HCT116 (cell line): Measurements from ENCODE around the gene GRID2. TPM values are rescaled to one million over a fixed set of nuclear protein-coding genes. Genes with fewer than 3 reads are reported as not detected.

ENCODE experiments used
- ATAC-seq: fragments of 200-7000 bp; cut with Tn5 transposase; 2 replicates; pipeline ENCODE4 v1.9.1; 2020; ENCODE audit warnings: mild to moderate bottlenecking, moderate library complexity
- BruUV-seq: library from RNA; stranded (reverse); fragments of 400-500 nt; replicated peaks from 2 replicates; lab custom pipeline; 2021; lab: Mats Ljungman, UMichigan
- CTCF ChIA-PET: fragments of 300-600 bp; sonication (Branson Sonifier 250); formaldehyde crosslinking; loops from one replicate; lab custom pipeline; 2021; ENCODE audit warnings: antibody characterized with exemption; lab: Charles Lee
- POLR2A ChIA-PET: fragments of 300-600, 350-600 bp; sonication (Branson Sonifier 250); formaldehyde crosslinking; loops from one replicate; lab custom pipeline; 2021; ENCODE audit warnings: antibody characterized with exemption; lab: Charles Lee
- RAD21 ChIA-PET, 2 experiments: fragments of 300-600 bp; sonication (Branson Sonifier 250); formaldehyde crosslinking; loops; one replicate each; lab custom pipeline; 2023; ENCODE audit warnings: low total read pairs in 2 of 2; ENCODE audit not compliant: uncharacterized antibody in 2 of 2, unreplicated experiment in 2 of 2, low non-redundant PET in 1 of 2; lab: Charles Lee
- DNase-seq: peaks from one replicate; pipeline ENCODE4 v3.0.0-alpha.2; 2010; ENCODE audit warnings: low read depth, low spot score
- H2AFZ ChIP-seq: fragments of 200-600 bp; shearing (Covaris generic), sonication (generic); 2 replicates; pipeline ENCODE4 v1.6.1; 2017; ENCODE audit warnings: low read depth, mixed run types, mixed read lengths, antibody characterized with exemption, low read length; ENCODE audit not compliant: poor library complexity, severe bottlenecking
- H3K27ac ChIP-seq: 2 replicates; pipeline ENCODE4 v1.5.1; 2012; ENCODE audit warnings: low read depth, low read length
- H3K27me3 ChIP-seq: fragments of 200-600 bp; sonication (generic); 2 replicates; pipeline ENCODE4 v1.6.1; 2016; ENCODE audit warnings: mixed run types, low read length, mixed read lengths; ENCODE audit not compliant: insufficient read depth
- H3K36me3 ChIP-seq, 2 experiments: fragments of 200-500 bp in 1 of 2; fragments of 200-600 bp in 1 of 2; sonication (Bioruptor generic) in 1 of 2; sonication (generic) in 1 of 2; 2 replicates each; pipeline versions ENCODE4 v1.5.1 to v1.6.1; 2014 to 2016; ENCODE audit warnings: low read length in 2 of 2, inconsistent platforms in 1 of 2, mixed read lengths in 1 of 2, mixed run types in 1 of 2; ENCODE audit not compliant: insufficient read depth in 2 of 2, control insufficient read depth in 1 of 2
- H3K4me1 ChIP-seq, 2 experiments: fragments of 200-600 bp in 1 of 2; sonication (generic) in 1 of 2; 2 replicates each; pipeline versions ENCODE4 v1.5.1 to v1.6.1; 2012 to 2017; ENCODE audit warnings: low read length in 2 of 2, inconsistent platforms in 1 of 2, mild to moderate bottlenecking in 1 of 2, mixed read lengths in 1 of 2, mixed run types in 1 of 2, moderate library complexity in 1 of 2; ENCODE audit not compliant: insufficient read depth in 2 of 2, control insufficient read depth in 1 of 2
- H3K4me2 ChIP-seq: fragments of 200-600 bp; sonication (generic); 2 replicates; pipeline ENCODE4 v1.6.1; 2017; ENCODE audit warnings: mixed run types, low read length, mixed read lengths
- H3K4me3 ChIP-seq, 2 experiments: fragments of 200-600 bp in 1 of 2; sonication (generic) in 1 of 2; replicated peaks in 1 of 2; 2 replicates each; pipeline ENCODE4 v1.5.1; 2011 to 2016; ENCODE audit warnings: low read length in 2 of 2, control low read depth in 1 of 2, low read depth in 1 of 2, mild to moderate bottlenecking in 1 of 2, mixed read lengths in 1 of 2, mixed run types in 1 of 2
- H3K79me2 ChIP-seq: fragments of 200-600 bp; sonication (generic); 2 replicates; pipeline ENCODE4 v1.6.1; 2017; ENCODE audit warnings: mild to moderate bottlenecking, mixed run types, low read length, moderate library complexity, mixed read lengths; ENCODE audit not compliant: insufficient read depth
- H3K9ac ChIP-seq: fragments of 200-600 bp; sonication (generic); 2 replicates; pipeline ENCODE4 v1.6.1; 2016; ENCODE audit warnings: low read length, mixed read lengths
- H3K9me2 ChIP-seq: fragments of 200-600 bp; sonication (generic), shearing (Covaris generic); 2 replicates; pipeline ENCODE4 v1.6.1; 2017; ENCODE audit warnings: mixed run types, mild to moderate bottlenecking, moderate library complexity; ENCODE audit not compliant: insufficient read depth
- H3K9me3 ChIP-seq, 2 experiments: fragments of 200-500 bp in 1 of 2; fragments of 200-600 bp in 1 of 2; sonication (Bioruptor generic) in 1 of 2; sonication (generic) in 1 of 2; 2 replicates each; pipeline ENCODE4 v1.6.1; 2014 to 2017; ENCODE audit warnings: low read length in 2 of 2, mixed read lengths in 2 of 2, inconsistent platforms in 1 of 2, low read depth in 1 of 2, mild to moderate bottlenecking in 1 of 2, mixed run types in 1 of 2, moderate library complexity in 1 of 2; ENCODE audit not compliant: control insufficient read depth in 1 of 2, insufficient read depth in 1 of 2
- H4K20me1 ChIP-seq: fragments of 200-600 bp; sonication (generic), shearing (Covaris generic); 2 replicates; pipeline ENCODE4 v1.6.1; 2017; ENCODE audit warnings: mixed run types, mild to moderate bottlenecking, moderate library complexity; ENCODE audit not compliant: insufficient read depth
- CEBPB ChIP-seq: IDR thresholded peaks from 2 replicates; pipeline ENCODE4 v1.6.1; 2012; ENCODE audit warnings: low read depth
- ELF1 ChIP-seq: IDR thresholded peaks from 2 replicates; pipeline ENCODE4 v1.6.1; 2012; ENCODE audit warnings: low read depth, borderline replicate concordance
- EZH2phosphoT487 ChIP-seq: fragments of 200-600 bp; IDR thresholded peaks from 2 replicates; pipeline ENCODE4 v1.6.1; 2018; ENCODE audit warnings: antibody characterized with exemption, borderline replicate concordance
- REST ChIP-seq: IDR thresholded peaks from 2 replicates; pipeline ENCODE4 v1.6.1; 2012; ENCODE audit warnings: low read depth
- SP1 ChIP-seq: IDR thresholded peaks from 2 replicates; pipeline ENCODE4 v1.6.1; 2012; ENCODE audit warnings: low read depth
- TCF7L2 ChIP-seq: IDR thresholded peaks from 2 replicates; pipeline ENCODE4 v1.7.0; 2011; ENCODE audit warnings: borderline replicate concordance, inconsistent platforms; ENCODE audit not compliant: insufficient read depth, insufficient read length; ENCODE audit errors: extremely low read depth
- ZFX ChIP-seq: fragments of 450-650 bp; IDR thresholded peaks from 2 replicates; pipeline ENCODE4 v1.6.1; 2017
- intact Hi-C: fragments of 100-400 bp; cut with micrococcal nuclease; formaldehyde crosslinking; loops from 2 replicates; pipeline ENCODE4 v1.10.0; 2022
- total RNA-seq: library from RNA; stranded (reverse); gene quantifications from one replicate; pipeline ENCODE4 v1.2.1, GENCODE V29; 2021; ENCODE audit not compliant: unreplicated experiment

Gene GRID2
- total RNA-seq, 1 experiment from 2014 or later: not detected

- Histone ChIP-seq H3K27ac (no peak overlapping the region), H3K9me2 (peaks cover 3% of the 10 kb centered on the region; the same call in 1 of the 2 replicates), H3K9ac (no peak overlapping the region), H3K4me1 (no peaks in the 10 kb centered on the region), H3K36me3 (no peaks in the 10 kb centered on the region), H3K4me2 (no peak overlapping the region), H2AFZ (no peak overlapping the region), H4K20me1 (no peaks in the 10 kb centered on the region), H3K9me3 (no peaks in the 10 kb centered on the region), H3K4me3 (no peak overlapping the region), H3K79me2 (no peaks in the 10 kb centered on the region), H3K27me3 (no peaks in the 10 kb centered on the region)
- TF ChIP-seq EZH2phosphoT487 (no peak), SP1 (no peak), REST (no peak)
- no TSS peak for BruUV-seq
- RAD21 ChIA-PET: no interaction called here
- POLR2A ChIA-PET: no interaction called here
- ATAC-seq: no peak
- CTCF ChIA-PET: no interaction called here
- DNase-seq: no peak
- intact Hi-C loops: no loop called here
Observed at GRCh38 chr4:92455951-92456350, 152.2 kb downstream of the GRID2 start.

- H3K4me2 ChIP-seq: no peak overlapping the region
- TF ChIP-seq ELF1 (no peak), TCF7L2 (no peak), ZFX (no peak), CEBPB (no peak)
- H3K4me1 ChIP-seq: no peaks in the 10 kb centered on the region
- RAD21 ChIA-PET: no interaction called here
- peak overlapping the region; percentile 63 for H2AFZ ChIP-seq
- intact Hi-C loops: no loop called here
- no peaks in the 10 kb centered on the region for H3K79me2 ChIP-seq
- H4K20me1 ChIP-seq: no peaks in the 10 kb centered on the region
- no TSS peak for BruUV-seq
- CTCF ChIA-PET: no interaction called here
- no peak overlapping the region for H3K9ac ChIP-seq
- H3K27ac ChIP-seq: no peak overlapping the region
- no peak overlapping the region for H3K4me3 ChIP-seq
- H3K9me3 ChIP-seq: no peaks in the 10 kb centered on the region
- DNase-seq (no peak), ATAC-seq (no peak)
- H3K27me3 ChIP-seq: no peaks in the 10 kb centered on the region
- POLR2A ChIA-PET: no interaction called here
- no peaks in the 10 kb centered on the region for H3K9me2 ChIP-seq
- no peaks in the 10 kb centered on the region for H3K36me3 ChIP-seq
Observed at GRCh38 chr4:92461732-92462131, 158.0 kb downstream of the GRID2 start.
